ENCODE measurements around the gene PRKACA.

DNA sequence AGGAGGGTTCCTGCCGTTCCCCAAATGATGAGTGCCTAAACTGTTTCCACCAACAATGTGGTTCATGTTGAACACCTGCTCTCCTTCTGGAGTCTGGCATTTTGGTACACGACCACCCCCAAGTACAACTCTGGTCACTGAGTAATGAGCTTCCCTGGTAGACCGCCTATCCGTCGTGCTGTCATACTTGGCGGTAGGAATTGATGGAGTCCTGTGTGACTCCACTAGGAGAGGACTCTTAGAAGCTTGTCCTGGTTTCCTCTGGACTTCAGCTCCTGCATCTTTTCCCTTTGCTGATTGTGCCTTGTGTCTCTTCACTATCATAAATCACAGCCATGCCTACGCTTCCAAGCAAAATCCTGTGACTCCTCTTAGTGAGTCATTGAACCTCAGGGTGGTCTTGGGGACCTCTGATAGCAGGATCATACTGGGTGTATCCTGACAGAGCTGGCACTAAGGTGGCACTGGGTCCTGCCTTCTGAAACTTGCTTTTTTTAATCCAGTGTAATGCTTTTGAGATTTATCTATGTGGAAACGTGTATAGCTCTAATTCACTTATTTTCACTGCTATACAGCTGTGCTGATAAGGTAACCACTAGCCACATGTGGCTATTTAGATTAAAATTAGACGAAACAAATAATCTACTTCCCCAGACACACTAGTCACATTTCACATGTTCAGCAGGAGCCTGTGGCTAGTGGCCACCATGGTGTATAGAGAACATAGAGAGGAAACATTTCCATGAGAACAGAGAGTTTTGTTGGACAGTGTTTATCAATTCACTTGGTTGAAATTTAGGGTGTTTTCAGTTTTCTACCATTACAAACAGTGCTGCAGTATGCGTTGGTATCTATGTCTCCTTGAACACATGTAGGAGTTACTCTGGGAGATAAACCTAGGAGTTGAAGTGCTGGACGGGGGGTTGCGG, 25.0 kb upstream of the PRKACA start:
- TF ChIP-seq, protein P1, sequence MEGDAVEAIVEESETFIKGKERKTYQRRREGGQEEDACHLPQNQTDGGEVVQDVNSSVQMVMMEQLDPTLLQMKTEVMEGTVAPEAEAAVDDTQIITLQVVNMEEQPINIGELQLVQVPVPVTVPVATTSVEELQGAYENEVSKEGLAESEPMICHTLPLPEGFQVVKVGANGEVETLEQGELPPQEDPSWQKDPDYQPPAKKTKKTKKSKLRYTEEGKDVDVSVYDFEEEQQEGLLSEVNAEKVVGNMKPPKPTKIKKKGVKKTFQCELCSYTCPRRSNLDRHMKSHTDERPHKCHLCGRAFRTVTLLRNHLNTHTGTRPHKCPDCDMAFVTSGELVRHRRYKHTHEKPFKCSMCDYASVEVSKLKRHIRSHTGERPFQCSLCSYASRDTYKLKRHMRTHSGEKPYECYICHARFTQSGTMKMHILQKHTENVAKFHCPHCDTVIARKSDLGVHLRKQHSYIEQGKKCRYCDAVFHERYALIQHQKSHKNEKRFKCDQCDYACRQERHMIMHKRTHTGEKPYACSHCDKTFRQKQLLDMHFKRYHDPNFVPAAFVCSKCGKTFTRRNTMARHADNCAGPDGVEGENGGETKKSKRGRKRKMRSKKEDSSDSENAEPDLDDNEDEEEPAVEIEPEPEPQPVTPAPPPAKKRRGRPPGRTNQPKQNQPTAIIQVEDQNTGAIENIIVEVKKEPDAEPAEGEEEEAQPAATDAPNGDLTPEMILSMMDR (conservative IDR thresholded peaks at IDR 0.05) = no peak
- TF ChIP-seq ZFX (IDR thresholded peaks at IDR 0.05) = no peak

Data from C4-2B (cell line).